Activated naive CD8-positive, alpha-beta T cell treated with anti-CD3 and anti-CD28 coated beads, Interleukin-2, amount 50 U/mL, for 24 hours (primary cell): Measurements from ENCODE around the gene DNAJB6.
A peak's percentile ranks its signal among the peaks of the same experiment; 100 is the strongest.

ENCODE experiments used
- ATAC-seq: fragments of 150-1000 bp; cut with Tn5 transposase; one replicate; pipeline ENCODE4 v1.10.0; 2021
- DNase-seq: peaks from one replicate; pipeline ENCODE4 v3.0.0; 2021
- H3K27ac Mint-ChIP-seq: one replicate; pipeline ENCODE4 v1.8.0; 2021; ENCODE audit warnings: mild to moderate bottlenecking, mixed read lengths
- H3K27me3 Mint-ChIP-seq: one replicate; pipeline ENCODE4 v1.8.0; 2021; ENCODE audit warnings: mixed read lengths
- H3K36me3 Mint-ChIP-seq: one replicate; pipeline ENCODE4 v1.8.0; 2021; ENCODE audit warnings: low read depth, mixed read lengths
- H3K4me1 Mint-ChIP-seq: one replicate; pipeline ENCODE4 v1.8.0; 2021; ENCODE audit warnings: mixed read lengths
- H3K4me3 Mint-ChIP-seq: one replicate; pipeline ENCODE4 v1.8.0; 2021; ENCODE audit warnings: mild to moderate bottlenecking, moderate library complexity, mixed read lengths
- H3K9me3 Mint-ChIP-seq: one replicate; pipeline ENCODE4 v1.8.0; 2021; ENCODE audit warnings: mixed read lengths

DNAJB6 gene

DNA sequence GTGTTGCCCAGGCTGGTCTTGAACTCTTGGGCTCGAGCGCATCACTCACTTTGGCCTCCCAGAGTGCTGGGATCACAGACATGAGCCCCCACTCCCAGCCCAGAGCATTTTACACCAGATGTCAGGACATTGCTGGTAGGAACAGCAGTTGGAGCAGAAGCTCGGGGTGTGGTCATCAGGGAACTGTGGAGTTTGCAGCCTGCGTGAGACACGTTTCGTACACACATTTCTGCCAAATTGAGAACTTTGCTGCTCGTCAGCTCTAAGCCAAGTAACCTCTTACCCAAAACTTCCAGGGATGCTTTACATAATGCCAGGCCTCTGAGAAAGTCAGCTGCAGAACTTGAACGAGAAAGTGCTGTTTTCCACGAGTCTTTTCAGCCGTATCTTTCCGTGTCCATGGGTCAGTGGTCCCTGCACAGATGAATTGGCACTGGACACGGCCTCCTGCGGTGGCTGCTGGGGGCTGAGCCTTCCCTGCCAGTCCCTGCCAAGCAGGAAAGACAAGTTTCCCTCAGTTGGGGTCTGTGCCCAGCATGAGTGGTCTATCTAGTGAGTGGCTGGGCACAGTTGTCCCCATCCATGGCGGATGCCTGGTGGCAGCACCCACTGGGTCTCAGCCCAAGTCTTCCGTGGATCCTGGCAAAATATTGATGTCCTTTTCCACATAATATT is 54.4 kb downstream of the DNAJB6 start:
- H3K9me3 Mint-ChIP-seq = no peaks in the 10 kb centered on the region
- peaks cover 49% of the 10 kb centered on the region for H3K4me1 Mint-ChIP-seq
- DNase-seq (no peak), ATAC-seq (no peak)
- H3K36me3 Mint-ChIP-seq = peaks cover 28% of the 10 kb centered on the region
- no peaks in the 10 kb centered on the region for H3K27me3 Mint-ChIP-seq
- no peak overlapping the region for H3K4me3 Mint-ChIP-seq
- H3K27ac Mint-ChIP-seq = no peak overlapping the region

DNA sequence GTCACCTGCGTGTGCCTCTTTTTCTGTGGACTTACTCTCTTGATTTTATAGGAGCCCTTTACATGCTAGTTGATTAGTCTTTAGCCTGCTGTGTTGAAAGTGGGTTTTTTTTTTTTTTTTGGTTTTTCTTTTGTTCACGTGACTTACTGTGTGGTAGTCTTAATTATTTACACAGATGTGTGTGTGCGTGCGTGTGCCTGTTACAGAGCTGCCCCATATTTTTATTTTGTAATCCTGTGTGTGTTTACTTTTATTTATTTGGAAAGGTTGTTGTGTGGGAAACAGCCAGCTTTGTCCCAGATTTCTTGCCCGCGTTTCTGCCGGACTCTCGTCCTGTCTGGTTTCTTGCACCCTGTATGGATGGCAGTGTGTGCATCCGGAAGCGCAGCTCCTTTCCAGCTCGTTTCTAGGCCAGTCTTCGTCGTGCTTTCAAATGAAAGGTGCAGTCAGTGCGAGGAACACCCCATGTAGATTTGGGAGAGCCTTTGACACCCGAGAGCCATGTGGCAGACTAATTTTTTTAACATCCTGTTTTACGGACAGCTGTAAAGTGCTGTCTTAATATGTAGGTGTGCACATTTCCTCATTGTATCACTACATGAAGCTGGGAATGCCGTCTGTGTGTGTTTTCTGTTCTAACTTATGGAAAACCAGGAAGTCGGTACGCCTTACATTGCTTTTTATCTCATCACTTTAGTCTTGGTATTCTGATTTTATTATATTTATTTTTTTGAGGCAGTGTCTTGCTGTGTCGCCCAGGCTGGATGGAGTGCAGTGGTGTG is 55.6 kb downstream of the DNAJB6 start:
- Mint-ChIP-seq H3K27me3 (no peaks in the 10 kb centered on the region), H3K36me3 (peaks cover 23% of the 10 kb centered on the region), H3K27ac (no peak overlapping the region), H3K4me1 (peaks cover 40% of the 10 kb centered on the region), H3K4me3 (no peak overlapping the region), H3K9me3 (no peaks in the 10 kb centered on the region)
- ATAC-seq = no peak
- DNase-seq = no peak

DNA sequence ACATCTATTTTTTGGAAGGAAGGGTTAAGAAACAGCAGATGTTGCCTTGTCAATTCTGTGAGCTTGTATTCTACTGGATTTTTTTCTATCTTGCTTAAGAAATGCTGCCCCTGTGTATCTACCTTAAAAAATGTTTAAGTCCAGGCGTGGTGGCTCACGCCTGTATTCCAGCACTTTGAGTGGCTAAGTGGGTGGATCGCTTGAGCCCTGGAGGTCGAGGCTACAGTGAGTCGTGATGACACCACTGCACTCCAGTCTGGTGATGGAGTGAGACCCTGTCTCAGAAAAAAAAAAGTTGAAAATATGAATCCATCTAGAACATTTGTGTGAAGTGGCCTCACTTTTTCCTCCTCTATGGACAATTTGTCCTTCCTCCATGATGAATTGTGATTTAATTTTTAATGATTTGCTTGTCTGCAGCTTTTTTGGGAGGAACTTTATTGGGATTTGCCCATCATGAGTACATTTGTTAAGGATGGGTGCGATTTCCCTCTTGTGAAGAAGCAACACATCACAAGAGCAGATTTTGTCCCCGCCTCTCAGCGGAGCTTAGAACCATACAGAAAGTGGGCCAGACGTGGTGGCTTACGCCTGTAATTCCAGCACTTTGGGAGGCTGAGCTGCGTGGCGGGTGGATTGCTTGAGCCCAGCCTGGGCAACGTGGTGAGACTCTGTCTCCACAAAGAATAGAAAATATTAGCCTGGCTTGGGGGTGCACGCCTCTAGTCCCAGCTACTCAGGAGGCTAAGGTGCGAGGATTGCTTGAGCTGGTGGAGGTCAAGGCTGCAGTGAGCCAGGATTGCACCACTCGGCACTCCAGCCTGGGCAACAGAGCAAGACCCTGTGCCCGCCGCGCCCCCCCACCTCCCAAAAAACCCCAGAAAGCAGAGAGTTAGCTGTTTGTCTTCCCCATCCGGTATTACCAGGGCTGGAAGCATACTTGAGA is 57.7 kb downstream of the DNAJB6 start:
- Mint-ChIP-seq H3K9me3 (no peaks in the 10 kb centered on the region), H3K27me3 (no peaks in the 10 kb centered on the region), H3K4me1 (peaks cover 36% of the 10 kb centered on the region), H3K27ac (no peak overlapping the region), H3K4me3 (no peak overlapping the region), H3K36me3 (peaks cover 21% of the 10 kb centered on the region)
- DNase-seq (no peak), ATAC-seq (no peak)

DNA sequence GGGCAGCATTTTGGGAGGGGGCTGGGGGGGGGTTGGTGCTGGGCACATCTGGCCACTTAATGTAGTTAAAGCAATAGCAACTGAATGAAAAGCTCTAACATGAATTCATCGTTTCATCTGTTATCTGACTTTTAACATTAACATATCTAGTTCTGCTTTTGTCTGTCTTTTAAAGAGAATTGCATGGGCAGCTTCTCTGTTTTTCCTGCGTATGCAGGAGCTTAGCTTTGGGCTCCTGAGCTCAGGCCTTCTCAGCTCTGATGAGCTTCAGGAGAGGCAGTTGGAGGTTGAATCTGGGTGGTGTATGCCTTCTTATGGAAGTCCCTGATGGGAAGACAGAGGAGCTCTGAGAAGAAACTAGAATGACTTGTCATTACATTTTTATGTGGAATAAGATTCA is 58.4 kb downstream of the DNAJB6 start:
- Mint-ChIP-seq H3K4me3 (no peak overlapping the region), H3K4me1 (peaks cover 29% of the 10 kb centered on the region), H3K36me3 (peaks cover 16% of the 10 kb centered on the region), H3K9me3 (no peaks in the 10 kb centered on the region), H3K27me3 (no peaks in the 10 kb centered on the region), H3K27ac (no peak overlapping the region)
- DNase-seq (no peak), ATAC-seq (no peak)

DNA sequence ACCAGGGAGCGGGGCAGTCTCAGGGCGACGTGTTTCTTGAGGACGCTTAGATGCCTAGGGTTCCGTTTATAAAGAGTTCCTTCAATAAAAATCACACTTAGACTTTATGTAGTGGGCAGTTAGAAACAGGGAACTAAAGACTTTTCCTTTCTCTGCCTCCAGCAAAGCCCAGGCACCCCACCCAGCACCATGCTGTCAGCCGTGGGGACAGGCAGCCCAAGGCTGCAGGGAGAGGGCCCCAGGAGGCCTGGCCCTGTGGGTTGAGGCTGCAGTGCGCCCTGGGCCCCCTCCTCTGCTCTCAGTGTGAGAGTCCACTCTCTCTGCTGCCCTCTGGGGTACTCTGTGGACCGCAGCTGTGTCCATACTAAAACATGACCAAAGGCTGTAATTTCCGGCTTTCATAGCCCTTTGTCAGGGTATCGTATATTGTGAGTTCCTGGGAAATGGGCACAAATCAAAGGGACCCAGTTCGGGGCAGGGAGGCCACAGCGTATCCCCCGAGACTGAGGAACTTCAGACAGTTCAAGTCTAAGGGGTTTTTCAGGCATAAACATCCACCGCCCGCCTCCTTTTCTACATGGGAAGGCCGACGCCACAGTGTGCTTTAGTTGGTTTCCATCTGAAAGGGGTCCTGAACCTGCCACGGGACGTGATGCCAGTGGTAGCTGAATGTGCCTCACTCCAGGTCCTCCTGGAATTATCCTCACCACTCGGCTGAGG is 59.7 kb downstream of the DNAJB6 start:
- DNase-seq (no peak), ATAC-seq (no peak)
- Mint-ChIP-seq H3K4me3 (no peak overlapping the region), H3K27me3 (no peaks in the 10 kb centered on the region), H3K9me3 (no peaks in the 10 kb centered on the region), H3K36me3 (peaks cover 18% of the 10 kb centered on the region), H3K27ac (no peak overlapping the region), H3K4me1 (peaks cover 22% of the 10 kb centered on the region)

DNA sequence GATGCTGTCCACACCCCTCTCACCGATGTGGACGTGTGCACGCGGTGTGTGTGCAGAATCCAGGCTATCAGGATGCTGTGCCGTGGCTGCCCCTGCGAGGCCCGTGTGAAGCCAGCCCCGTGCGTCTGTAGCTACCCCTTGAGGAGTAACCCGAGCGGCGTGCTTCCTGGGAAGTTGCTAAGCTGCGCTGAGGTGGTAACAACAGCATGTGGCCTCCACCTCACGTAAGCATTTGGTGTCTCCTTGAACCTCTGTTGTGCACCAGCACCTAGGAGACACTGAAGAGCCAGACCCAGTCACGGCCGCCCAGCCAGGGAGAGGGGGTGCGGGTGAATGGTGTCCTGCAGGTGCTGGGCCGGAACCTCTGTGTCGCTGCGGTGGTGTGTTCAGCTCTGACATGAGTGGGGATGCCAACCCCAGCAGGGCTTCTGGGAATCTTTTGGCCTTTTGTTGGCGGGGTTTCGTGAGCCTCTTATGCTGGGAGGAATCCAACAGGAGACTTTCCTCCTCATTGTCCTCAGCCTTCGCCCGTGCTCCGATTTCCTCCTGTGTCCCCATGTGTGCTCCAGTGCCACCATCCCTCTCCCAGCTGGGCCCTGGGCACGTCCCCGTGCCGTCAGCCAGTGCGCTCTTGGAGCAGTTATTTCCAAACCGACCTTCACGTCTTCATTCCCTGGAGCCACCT is 60.4 kb downstream of the DNAJB6 start:
- H3K27ac Mint-ChIP-seq = no peak overlapping the region
- ATAC-seq = no peak
- no peaks in the 10 kb centered on the region for H3K27me3 Mint-ChIP-seq
- no peaks in the 10 kb centered on the region for H3K9me3 Mint-ChIP-seq
- peaks cover 20% of the 10 kb centered on the region for H3K4me1 Mint-ChIP-seq
- peaks cover 19% of the 10 kb centered on the region for H3K36me3 Mint-ChIP-seq
- DNase-seq = no peak
- H3K4me3 Mint-ChIP-seq = no peak overlapping the region

DNA sequence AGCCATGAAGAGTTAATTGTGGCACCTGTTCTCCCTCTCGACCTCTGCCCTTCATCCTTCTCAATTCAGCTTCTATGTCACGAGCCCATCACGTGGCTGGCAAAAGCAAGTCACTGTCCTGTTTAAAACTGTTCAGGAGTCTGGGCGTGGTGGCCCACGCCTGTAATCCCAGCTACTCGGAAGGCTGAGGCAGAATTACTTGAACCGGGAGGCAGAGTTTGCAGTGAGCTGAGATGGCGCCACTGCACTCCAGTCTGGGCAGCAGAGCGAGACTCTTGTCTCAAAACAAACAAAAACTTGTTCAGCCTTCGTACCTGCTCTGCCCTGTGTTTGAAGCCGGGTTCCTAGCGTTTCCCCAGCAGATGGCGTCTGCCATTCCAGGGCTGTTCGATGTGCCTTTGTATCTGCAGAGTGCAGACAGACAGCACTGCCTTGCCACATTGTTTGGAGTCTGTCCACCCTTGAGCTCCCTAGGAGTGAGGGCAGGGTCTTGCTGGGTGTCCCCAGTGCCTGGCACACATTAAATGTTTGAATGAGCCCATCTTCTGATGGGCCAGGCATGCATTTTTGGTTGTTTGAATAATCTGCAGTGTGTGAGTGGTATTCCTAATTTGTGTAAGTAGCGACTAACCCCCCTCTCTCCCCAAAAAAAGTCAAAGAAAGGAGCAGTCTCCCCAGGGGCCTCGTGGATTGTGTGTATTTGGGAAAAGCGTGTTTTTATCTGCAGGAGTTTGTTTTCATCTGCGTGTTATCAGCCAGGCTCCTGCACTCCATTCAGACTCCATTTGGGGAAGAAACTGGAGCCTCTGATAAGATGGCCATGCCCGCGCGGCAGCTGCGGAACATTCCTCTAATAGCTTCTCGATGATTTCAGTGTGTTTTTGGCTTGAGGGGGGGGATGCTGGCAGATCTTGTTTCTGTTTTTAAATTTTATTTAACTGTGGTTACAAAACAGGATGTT is 61.2 kb downstream of the DNAJB6 start:
- Mint-ChIP-seq H3K9me3 (no peaks in the 10 kb centered on the region), H3K27me3 (no peaks in the 10 kb centered on the region), H3K27ac (no peak overlapping the region), H3K4me3 (no peak overlapping the region), H3K36me3 (peaks cover 17% of the 10 kb centered on the region), H3K4me1 (peaks cover 21% of the 10 kb centered on the region)
- DNase-seq = no peak
- no peak for ATAC-seq

DNA sequence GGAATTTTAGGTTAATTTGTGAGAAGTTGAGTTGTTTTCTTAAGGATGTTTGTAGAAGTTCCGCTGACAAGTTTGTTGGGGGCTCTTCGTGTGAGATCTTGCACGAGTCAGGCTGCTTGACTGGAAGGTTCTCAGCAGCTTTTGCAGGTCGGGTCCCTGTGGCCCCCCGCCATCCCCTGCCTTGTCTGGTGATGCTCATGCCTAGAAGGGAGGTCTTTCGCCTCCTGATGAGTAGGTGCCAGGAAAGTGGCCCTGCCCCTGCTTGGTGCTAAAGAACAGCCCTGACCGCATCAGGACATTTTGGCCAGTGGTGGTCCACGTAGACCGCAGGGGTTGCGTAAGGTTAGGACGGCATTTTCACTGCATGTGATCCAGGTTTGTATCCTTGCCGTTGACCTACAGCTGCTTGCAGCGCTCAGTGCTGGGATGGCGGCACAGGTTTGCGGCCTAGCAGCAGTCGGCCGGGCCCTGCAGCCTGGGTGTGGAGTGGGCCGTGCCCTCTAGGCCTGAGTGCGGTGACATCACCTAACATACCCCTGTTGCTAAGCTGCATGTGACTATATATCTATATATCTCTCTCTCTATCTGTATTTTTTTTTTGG is 62.4 kb downstream of the DNAJB6 start:
- H3K4me1 Mint-ChIP-seq = peaks cover 22% of the 10 kb centered on the region
- no peaks in the 10 kb centered on the region for H3K9me3 Mint-ChIP-seq
- H3K27ac Mint-ChIP-seq = no peak overlapping the region
- ATAC-seq (no peak), DNase-seq (no peak)
- no peak overlapping the region for H3K4me3 Mint-ChIP-seq
- peaks cover 15% of the 10 kb centered on the region for H3K36me3 Mint-ChIP-seq
- H3K27me3 Mint-ChIP-seq = no peaks in the 10 kb centered on the region

DNA sequence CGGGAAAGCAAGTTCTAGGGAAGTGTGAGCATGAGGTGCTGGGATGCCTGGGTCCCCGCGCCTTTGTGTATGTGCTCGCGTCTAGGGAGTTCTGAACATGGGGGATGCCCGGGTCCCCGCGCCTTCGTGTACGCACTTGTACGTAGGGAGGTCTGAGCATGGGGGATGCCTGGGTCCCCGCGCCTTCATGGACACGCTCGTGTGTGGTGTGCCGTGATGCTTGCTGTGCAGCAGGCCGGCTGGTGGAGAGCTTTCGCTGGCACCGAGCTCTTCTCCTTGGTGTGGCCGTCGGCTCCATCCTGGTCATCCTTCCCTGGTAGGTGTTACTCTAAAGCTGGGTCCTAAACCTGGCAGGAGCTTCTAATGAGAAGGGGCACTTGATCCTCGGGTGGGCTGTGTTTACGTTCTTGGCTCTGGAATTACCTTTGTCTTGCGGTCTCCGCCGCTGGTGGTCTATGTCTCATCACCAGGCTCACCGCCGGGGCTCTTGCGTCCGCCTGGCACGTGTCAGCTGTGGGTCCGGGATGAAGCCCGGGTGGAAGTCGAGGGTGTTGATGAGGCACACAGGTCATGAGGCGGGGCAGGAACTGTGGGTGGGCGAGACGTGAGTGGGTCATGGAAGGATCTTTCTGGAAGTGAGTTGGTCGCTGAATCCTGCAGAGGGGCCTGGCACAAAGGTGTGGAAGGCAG is 63.5 kb downstream of the DNAJB6 start:
- DNase-seq = no peak
- peaks cover 13% of the 10 kb centered on the region for H3K36me3 Mint-ChIP-seq
- no peak overlapping the region for H3K27ac Mint-ChIP-seq
- H3K4me3 Mint-ChIP-seq = no peak overlapping the region
- H3K9me3 Mint-ChIP-seq = no peaks in the 10 kb centered on the region
- no peaks in the 10 kb centered on the region for H3K27me3 Mint-ChIP-seq
- H3K4me1 Mint-ChIP-seq = peaks cover 30% of the 10 kb centered on the region
- no peak for ATAC-seq

DNA sequence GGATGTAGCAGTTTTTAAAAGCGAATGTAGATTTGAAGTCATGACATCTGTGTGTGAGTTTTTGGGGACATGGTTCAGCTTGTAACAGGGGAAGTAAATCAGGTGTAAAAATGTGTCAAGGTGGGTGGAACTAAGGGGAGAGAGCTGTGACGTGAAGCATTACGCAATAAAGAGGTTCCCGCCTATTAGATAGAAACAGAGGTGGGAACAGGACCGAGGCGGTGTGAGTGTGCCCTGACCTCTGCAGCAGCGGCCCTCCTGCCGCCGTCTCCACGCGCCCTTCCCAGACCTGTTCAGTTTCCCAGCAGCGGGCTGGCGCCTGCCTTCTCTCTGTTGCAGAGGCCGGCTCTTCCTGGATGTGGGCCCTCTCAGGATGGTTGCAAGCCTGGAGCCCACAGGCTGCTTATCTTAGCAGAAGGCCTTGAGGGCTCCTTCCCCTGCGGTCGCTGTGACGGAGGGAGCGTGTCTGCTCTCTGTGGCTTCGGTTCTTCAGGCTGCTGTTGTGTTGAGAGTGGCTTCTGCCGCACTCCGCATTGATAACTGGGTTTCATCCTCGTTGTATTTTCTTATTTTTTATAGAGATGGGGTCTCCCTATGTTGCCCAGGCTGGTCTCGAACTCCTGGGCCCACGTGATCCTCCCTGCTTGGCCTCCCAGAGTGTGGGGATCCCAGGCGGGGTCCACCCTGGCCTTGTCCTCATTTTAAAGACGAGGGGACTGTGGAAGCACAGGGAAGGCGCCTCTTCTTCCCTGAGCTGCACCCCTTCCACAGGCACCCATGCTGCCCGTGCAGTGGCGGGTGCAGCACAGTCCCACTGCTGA is 65.0 kb downstream of the DNAJB6 start:
- Mint-ChIP-seq H3K27ac (peak overlapping the region; percentile 25), H3K4me1 (peaks cover 34% of the 10 kb centered on the region), H3K9me3 (no peaks in the 10 kb centered on the region), H3K36me3 (peaks cover 13% of the 10 kb centered on the region), H3K4me3 (no peak overlapping the region), H3K27me3 (no peaks in the 10 kb centered on the region)
- no peak for ATAC-seq
- DNase-seq = no peak

DNA sequence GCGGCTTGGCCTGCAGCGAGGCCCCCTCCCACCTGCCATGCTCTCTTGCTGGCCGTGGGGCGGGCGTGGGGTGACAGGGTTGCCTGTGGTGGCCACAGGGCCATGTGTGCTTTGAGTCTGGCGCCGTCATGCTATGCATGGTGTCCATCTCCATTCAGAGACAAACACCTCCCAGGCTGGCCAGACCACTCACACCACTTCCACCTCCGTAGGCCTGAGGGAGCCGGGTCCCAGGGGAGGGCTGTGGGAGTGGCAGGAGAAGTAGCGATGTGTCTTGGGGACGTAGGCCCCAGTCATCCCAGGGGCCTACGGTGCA is 65.5 kb downstream of the DNAJB6 start:
- no peak for DNase-seq
- peaks cover 13% of the 10 kb centered on the region for H3K36me3 Mint-ChIP-seq
- H3K27me3 Mint-ChIP-seq = no peaks in the 10 kb centered on the region
- no peak overlapping the region for H3K4me3 Mint-ChIP-seq
- H3K27ac Mint-ChIP-seq = no peak overlapping the region
- no peak for ATAC-seq
- H3K4me1 Mint-ChIP-seq = peaks cover 34% of the 10 kb centered on the region
- no peaks in the 10 kb centered on the region for H3K9me3 Mint-ChIP-seq
